Gastrocnemius medialis (tissue), 4 donors: Measurements from ENCODE around the gene TWIST2.

Experiments
- POLR2A ChIP-seq, 2 donors: fragments of 450-650 bp; IDR thresholded peaks; one replicate each; pipeline ENCODE4 v1.6.1; 2017; ENCODE audit warnings: antibody characterized with exemption in 2 of 2, mild to moderate bottlenecking in 2 of 2, moderate library complexity in 2 of 2
- TF ChIP-seq, protein P1 (sequence below), 5 experiments: fragments of 450-650 bp in 3 of 5; fragments of 200-600 bp in 2 of 5; sonication (generic) in 2 of 5; IDR thresholded peaks in 4 of 5; conservative IDR thresholded peaks in 1 of 5; 1 replicate in 4 of 5; 2 replicates in 1 of 5; pipeline ENCODE4 v1.5.1; 2016 to 2019; ENCODE audit warnings: antibody characterized with exemption in 5 of 5, mild to moderate bottlenecking in 3 of 5, moderate library complexity in 3 of 5

DNA sequence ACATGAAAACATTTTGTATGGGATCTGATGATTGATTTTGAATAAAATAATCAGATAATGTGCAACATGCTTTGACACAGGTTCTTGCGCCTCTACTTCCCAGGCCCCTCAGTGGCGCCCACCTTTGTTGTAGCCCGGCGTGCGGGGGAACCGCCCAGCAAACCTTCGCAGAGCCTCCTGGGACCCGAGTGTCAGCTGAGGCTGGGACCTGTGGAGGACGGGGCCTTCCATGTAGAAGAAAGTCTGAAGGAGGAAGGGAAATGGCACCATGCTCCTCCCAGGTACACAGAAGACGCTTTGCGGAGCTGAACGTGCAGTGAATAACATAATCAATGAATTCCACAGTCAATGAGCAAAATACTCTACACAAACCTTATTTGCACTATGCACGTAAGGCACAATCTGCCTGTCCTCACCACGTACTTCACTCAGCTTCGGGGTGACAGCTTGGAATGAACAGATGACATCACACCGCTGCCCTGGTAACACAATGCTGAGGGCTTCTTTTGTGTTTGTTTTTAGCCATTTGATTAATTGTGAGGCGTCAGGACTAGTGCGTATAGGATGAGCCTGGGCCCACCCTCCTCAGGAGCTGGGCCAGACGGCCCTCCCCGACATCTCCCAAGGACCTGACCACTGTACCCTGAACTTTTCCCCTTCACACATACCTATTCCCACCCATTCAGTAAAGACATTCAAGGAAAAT, 78.1 kb downstream of the TWIST2 start:
- TF ChIP-seq, protein P1, sequence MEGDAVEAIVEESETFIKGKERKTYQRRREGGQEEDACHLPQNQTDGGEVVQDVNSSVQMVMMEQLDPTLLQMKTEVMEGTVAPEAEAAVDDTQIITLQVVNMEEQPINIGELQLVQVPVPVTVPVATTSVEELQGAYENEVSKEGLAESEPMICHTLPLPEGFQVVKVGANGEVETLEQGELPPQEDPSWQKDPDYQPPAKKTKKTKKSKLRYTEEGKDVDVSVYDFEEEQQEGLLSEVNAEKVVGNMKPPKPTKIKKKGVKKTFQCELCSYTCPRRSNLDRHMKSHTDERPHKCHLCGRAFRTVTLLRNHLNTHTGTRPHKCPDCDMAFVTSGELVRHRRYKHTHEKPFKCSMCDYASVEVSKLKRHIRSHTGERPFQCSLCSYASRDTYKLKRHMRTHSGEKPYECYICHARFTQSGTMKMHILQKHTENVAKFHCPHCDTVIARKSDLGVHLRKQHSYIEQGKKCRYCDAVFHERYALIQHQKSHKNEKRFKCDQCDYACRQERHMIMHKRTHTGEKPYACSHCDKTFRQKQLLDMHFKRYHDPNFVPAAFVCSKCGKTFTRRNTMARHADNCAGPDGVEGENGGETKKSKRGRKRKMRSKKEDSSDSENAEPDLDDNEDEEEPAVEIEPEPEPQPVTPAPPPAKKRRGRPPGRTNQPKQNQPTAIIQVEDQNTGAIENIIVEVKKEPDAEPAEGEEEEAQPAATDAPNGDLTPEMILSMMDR (IDR thresholded peaks at IDR 0.05 in 4 of 5, conservative IDR thresholded peaks at IDR 0.05 in 1 of 5) = no peak
- TF ChIP-seq POLR2A (IDR thresholded peaks at IDR 0.05) = no peak
